ENCODE measurements around the gene KNDC1.
A peak's percentile ranks its signal among the peaks of the same experiment; 100 is the strongest.
"Not testable (repeated sequence)": the region's sequence is repeated elsewhere in the genome, so short reads cannot be mapped to it uniquely, and the experiment has no call there.

Gene KNDC1

GRCh38 chr10:133247681-133248333 is 87.8 kb downstream of the KNDC1 start:
- no peak for DNase-seq

- DNase-seq = no peak
These were observed 88.3 kb downstream of the KNDC1 start for GRCh38 chr10:133248334-133248715.

GRCh38 chr10:133249094-133249780 is 89.2 kb downstream of the KNDC1 start:
- no peak for DNase-seq

- no peak for DNase-seq
These were observed 90.1 kb downstream of the KNDC1 start for GRCh38 chr10:133249975-133250754.

- DNase-seq = no peak
These were observed 91.6 kb downstream of the KNDC1 start for GRCh38 chr10:133251388-133252222.

- DNase-seq = no peak
These were observed 92.2 kb downstream of the KNDC1 start for GRCh38 chr10:133252223-133252552.

GRCh38 chr10:133253361-133253955 is 93.4 kb downstream of the KNDC1 start:
- DNase-seq = no peak

- DNase-seq = no peak
These were observed 94.6 kb downstream of the KNDC1 start for GRCh38 chr10:133254421-133255120.

- no peak for DNase-seq
These were observed 95.3 kb downstream of the KNDC1 start for GRCh38 chr10:133255323-133255722.

GRCh38 chr10:133257489-133258065 is 97.6 kb downstream of the KNDC1 start:
- no peak for DNase-seq

GRCh38 chr10:133258066-133258817 is 98.2 kb downstream of the KNDC1 start:
- no peak for DNase-seq

- no peak for DNase-seq
These were observed 99.0 kb downstream of the KNDC1 start for GRCh38 chr10:133258818-133259601.

GRCh38 chr10:133259602-133259989 is 99.6 kb downstream of the KNDC1 start:
- no peak for DNase-seq

- no peak for DNase-seq
These were observed 101.1 kb downstream of the KNDC1 start for GRCh38 chr10:133260895-133261725.

- DNase-seq = no peak
These were observed 101.8 kb downstream of the KNDC1 start for GRCh38 chr10:133261726-133262325.

GRCh38 chr10:133262696-133263095 is 102.7 kb downstream of the KNDC1 start:
- DNase-seq = peak; percentile 37

- DNase-seq = no peak
These were observed 103.7 kb downstream of the KNDC1 start for GRCh38 chr10:133263674-133264073.

- no peak for DNase-seq
These were observed 104.4 kb downstream of the KNDC1 start for GRCh38 chr10:133264461-133264860.

GRCh38 chr10:133265052-133265451 is 105.0 kb downstream of the KNDC1 start:
- not testable (repeated sequence) for DNase-seq
